ENCODE results near the gene MAD1L1.

GRCh38 chr7:2010551-2011265 lies 222.0 kb downstream of the MAD1L1 start:
- TF ChIP-seq CTCF (conservative IDR thresholded peaks at IDR 0.05; ENCODE audit: low read depth, low read length) (no peak), EZH2 (IDR thresholded peaks at IDR 0.05; ENCODE audit: borderline replicate concordance, low read depth, low read length, poor library complexity, severe bottlenecking) (no peak)
